ENCODE measurements around the gene DLGAP4.
"Not testable (repeated sequence)": the region's sequence is repeated elsewhere in the genome, so short reads cannot be mapped to it uniquely, and the experiment has no call there.

DLGAP4 gene

GRCh38 chr20:36507746-36508145 is 201.6 kb downstream of the DLGAP4 start:
- DNase-seq = no peak

- DNase-seq = no peak
These were observed 213.0 kb downstream of the DLGAP4 start for GRCh38 chr20:36519012-36519719.

- DNase-seq = no peak
These were observed 213.8 kb downstream of the DLGAP4 start for GRCh38 chr20:36519944-36520343.

- DNase-seq = no peak
These were observed 215.4 kb downstream of the DLGAP4 start for GRCh38 chr20:36521526-36521925.

- not testable (repeated sequence) for DNase-seq
These were observed 216.3 kb downstream of the DLGAP4 start for GRCh38 chr20:36522412-36522811.

- DNase-seq = no peak
These were observed 217.2 kb downstream of the DLGAP4 start for GRCh38 chr20:36523341-36523740.

- no peak for DNase-seq
These were observed 219.7 kb downstream of the DLGAP4 start for GRCh38 chr20:36525620-36526365.

- DNase-seq = no peak
These were observed 220.4 kb downstream of the DLGAP4 start for GRCh38 chr20:36526521-36527011.

- no peak for DNase-seq
These were observed 221.4 kb downstream of the DLGAP4 start for GRCh38 chr20:36527331-36528125.

- DNase-seq = no peak
These were observed 222.2 kb downstream of the DLGAP4 start for GRCh38 chr20:36528176-36528874.

GRCh38 chr20:36528875-36529417 is 222.8 kb downstream of the DLGAP4 start:
- no peak for DNase-seq

- DNase-seq = no peak
These were observed 226.2 kb downstream of the DLGAP4 start for GRCh38 chr20:36532388-36532787.

GRCh38 chr20:36532822-36533221 is 226.7 kb downstream of the DLGAP4 start:
- no peak for DNase-seq

GRCh38 chr20:36538026-36538722 is 232.0 kb downstream of the DLGAP4 start:
- no peak for DNase-seq

- no peak for DNase-seq
These were observed 234.5 kb downstream of the DLGAP4 start for GRCh38 chr20:36540551-36541211.

GRCh38 chr20:36541227-36541767 is 235.2 kb downstream of the DLGAP4 start, which contains the start of gene MYL9:
TSS of gene MYL9 (plus strand) at chr20:36541519. CDS start at chr20:36544885, 3,366 bp downstream.
- DNase-seq = no peak

- DNase-seq = peak; percentile 67
These were observed 235.8 kb downstream of the DLGAP4 start for GRCh38 chr20:36541768-36542488.

GRCh38 chr20:36542516-36543183 is 236.5 kb downstream of the DLGAP4 start:
- DNase-seq = no peak

Data from NCI-H82 (cell line).